HEK293 (cell line): ENCODE results near the gene SCNN1G.

Experiments used
- CTCF ChIA-PET: fragments of 350-600 bp; formaldehyde crosslinking; extraction: SDS; loops from one replicate; lab custom pipeline; 2021; ENCODE audit warnings: antibody characterized with exemption; lab: Yijun Ruan, JAX
- POLR2A ChIA-PET: fragments of 300-600 bp; formaldehyde crosslinking; extraction: SDS; loops from one replicate; lab custom pipeline; 2020; ENCODE audit warnings: antibody characterized with exemption, inconsistent platforms; lab: Yijun Ruan, JAX
- H3K27ac ChIP-seq: fragments of 200-500 bp; sonication (Bioruptor generic); 2 replicates; pipeline ENCODE4 v1.5.1; 2014; ENCODE audit warnings: low read depth, low read length, control low read depth, inconsistent platforms; ENCODE audit errors: extremely low read depth
- H3K36me3 ChIP-seq, 2 experiments: fragments of 200-500 bp in 1 of 2; sonication (Bioruptor generic) in 1 of 2; 1 replicate in 1 of 2; 2 replicates in 1 of 2; pipeline ENCODE4 v1.5.1; 2014 to 2017; ENCODE audit warnings: inconsistent platforms in 2 of 2, low read length in 2 of 2; ENCODE audit not compliant: control insufficient read depth in 2 of 2, insufficient read depth in 1 of 2
- H3K4me1 ChIP-seq: fragments of 200-500 bp; sonication (Bioruptor generic); 2 replicates; pipeline ENCODE4 v1.5.1; 2014; ENCODE audit warnings: mild to moderate bottlenecking, low read length, inconsistent platforms; ENCODE audit not compliant: control insufficient read depth, insufficient read depth
- H3K4me3 ChIP-seq: 2 replicates; pipeline ENCODE4 v1.5.1; 2011; ENCODE audit warnings: low read depth, mild to moderate bottlenecking, control low read depth, low read length, moderate library complexity
- H3K9me3 ChIP-seq: fragments of 200-500 bp; sonication (Bioruptor generic); 2 replicates; pipeline ENCODE4 v1.5.1; 2014; ENCODE audit warnings: low read depth, low read length, inconsistent platforms; ENCODE audit not compliant: control insufficient read depth, insufficient read depth
- HIC1 ChIP-seq: fragments of 450-650 bp; formaldehyde crosslinking; IDR thresholded peaks from 2 replicates; pipeline ENCODE4 v1.5.1; 2016; ENCODE audit warnings: missing biosample characterization, missing genetic modification characterization
- KLF16 ChIP-seq: fragments of 450-650 bp; formaldehyde crosslinking; IDR thresholded peaks from 2 replicates; pipeline ENCODE4 v1.5.1; 2017; ENCODE audit warnings: missing biosample characterization, missing genetic modification characterization
- PRDM2 ChIP-seq: fragments of 450-650 bp; formaldehyde crosslinking; IDR thresholded peaks from 2 replicates; pipeline ENCODE4 v1.5.1; 2016; ENCODE audit warnings: missing biosample characterization, missing genetic modification characterization, borderline replicate concordance
- SCRT1 ChIP-seq: fragments of 450-650 bp; formaldehyde crosslinking; IDR thresholded peaks from 2 replicates; pipeline ENCODE4 v1.5.1; 2016; ENCODE audit warnings: missing biosample characterization, missing genetic modification characterization, borderline replicate concordance
- ZBTB8A ChIP-seq: fragments of 450-650 bp; formaldehyde crosslinking; IDR thresholded peaks from 2 replicates; pipeline ENCODE4 v1.5.1; 2016; ENCODE audit warnings: missing biosample characterization, missing genetic modification characterization
- ZNF362 ChIP-seq: fragments of 450-650 bp; formaldehyde crosslinking; IDR thresholded peaks from 2 replicates; pipeline ENCODE4 v1.5.1; 2016; ENCODE audit warnings: missing biosample characterization, missing genetic modification characterization
- ZNF488 ChIP-seq: fragments of 450-650 bp; formaldehyde crosslinking; IDR thresholded peaks from 2 replicates; pipeline ENCODE4 v1.5.1; 2016; ENCODE audit warnings: missing biosample characterization, missing genetic modification characterization
- ZNF585B ChIP-seq: fragments of 450-650 bp; formaldehyde crosslinking; IDR thresholded peaks from 2 replicates; pipeline ENCODE4 v1.5.1; 2016; ENCODE audit warnings: missing biosample characterization, missing genetic modification characterization
- ZNF658 ChIP-seq: fragments of 450-650 bp; formaldehyde crosslinking; IDR thresholded peaks from 2 replicates; pipeline ENCODE4; 2016; ENCODE audit warnings: missing biosample characterization, missing genetic modification characterization
- ZNF664 ChIP-seq: fragments of 450-650 bp; formaldehyde crosslinking; IDR thresholded peaks from 2 replicates; pipeline ENCODE4 v1.5.1; 2016; ENCODE audit warnings: missing biosample characterization, missing genetic modification characterization
- ZNF76 ChIP-seq: fragments of 450-650 bp; formaldehyde crosslinking; IDR thresholded peaks from 2 replicates; pipeline ENCODE4; 2016; ENCODE audit warnings: low read depth, missing biosample characterization, missing genetic modification characterization, borderline replicate concordance
- TF ChIP-seq, protein P1 (sequence below): fragments of 450-650 bp; formaldehyde crosslinking; IDR thresholded peaks from 2 replicates; pipeline ENCODE4 v1.5.1; 2016; ENCODE audit warnings: missing biosample characterization, missing genetic modification characterization
- TF ChIP-seq, protein P2 (sequence below): IDR thresholded peaks from 2 replicates; pipeline ENCODE4 v1.6.1; 2011; ENCODE audit warnings: mild to moderate bottlenecking, low read depth, low read length, borderline replicate concordance
- TF ChIP-seq, protein P3 (sequence below): fragments of 450-650 bp; formaldehyde crosslinking; IDR thresholded peaks from 2 replicates; pipeline ENCODE4 v1.5.1; 2016; ENCODE audit warnings: missing biosample characterization, missing genetic modification characterization

The SCNN1G gene

DNA sequence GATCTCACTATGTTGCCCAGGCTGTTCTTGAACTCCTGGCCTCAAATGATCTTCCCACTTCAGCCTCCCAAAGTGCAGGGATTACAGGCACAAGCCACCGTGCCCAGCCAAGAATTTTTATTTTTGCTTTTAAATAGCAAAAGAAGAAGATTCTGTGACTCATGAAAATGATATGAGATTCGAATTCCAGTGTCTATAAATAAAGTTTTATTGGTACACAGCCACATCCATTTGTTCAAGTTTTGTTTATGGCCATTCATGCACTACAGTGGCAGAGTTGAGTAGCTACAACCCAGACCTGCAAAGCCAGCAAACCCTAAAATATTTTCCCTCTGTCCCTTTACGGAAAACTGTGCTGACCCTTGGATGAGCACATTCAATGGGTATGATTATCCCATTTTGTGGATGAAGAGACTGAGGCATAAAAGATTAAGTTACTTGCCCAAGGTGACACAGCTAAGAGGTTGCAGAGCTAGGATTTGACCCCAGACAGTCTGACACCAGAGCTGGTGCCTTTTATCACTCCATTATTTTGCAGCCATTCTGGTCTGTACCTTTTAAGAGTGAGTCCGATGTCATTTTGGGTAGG, 34.2 kb downstream of the SCNN1G start:
- TF ChIP-seq ZNF488 (no peak), KLF16 (tag by site-specific recombination) (no peak), ZNF664 (tag by site-specific recombination) (no peak), PRDM2 (tag by site-specific recombination) (no peak), HIC1 (tag by site-specific recombination) (no peak), ZNF76 (tag by site-specific recombination) (no peak), ZBTB8A (tag by site-specific recombination) (no peak)
- TF ChIP-seq, protein P1, sequence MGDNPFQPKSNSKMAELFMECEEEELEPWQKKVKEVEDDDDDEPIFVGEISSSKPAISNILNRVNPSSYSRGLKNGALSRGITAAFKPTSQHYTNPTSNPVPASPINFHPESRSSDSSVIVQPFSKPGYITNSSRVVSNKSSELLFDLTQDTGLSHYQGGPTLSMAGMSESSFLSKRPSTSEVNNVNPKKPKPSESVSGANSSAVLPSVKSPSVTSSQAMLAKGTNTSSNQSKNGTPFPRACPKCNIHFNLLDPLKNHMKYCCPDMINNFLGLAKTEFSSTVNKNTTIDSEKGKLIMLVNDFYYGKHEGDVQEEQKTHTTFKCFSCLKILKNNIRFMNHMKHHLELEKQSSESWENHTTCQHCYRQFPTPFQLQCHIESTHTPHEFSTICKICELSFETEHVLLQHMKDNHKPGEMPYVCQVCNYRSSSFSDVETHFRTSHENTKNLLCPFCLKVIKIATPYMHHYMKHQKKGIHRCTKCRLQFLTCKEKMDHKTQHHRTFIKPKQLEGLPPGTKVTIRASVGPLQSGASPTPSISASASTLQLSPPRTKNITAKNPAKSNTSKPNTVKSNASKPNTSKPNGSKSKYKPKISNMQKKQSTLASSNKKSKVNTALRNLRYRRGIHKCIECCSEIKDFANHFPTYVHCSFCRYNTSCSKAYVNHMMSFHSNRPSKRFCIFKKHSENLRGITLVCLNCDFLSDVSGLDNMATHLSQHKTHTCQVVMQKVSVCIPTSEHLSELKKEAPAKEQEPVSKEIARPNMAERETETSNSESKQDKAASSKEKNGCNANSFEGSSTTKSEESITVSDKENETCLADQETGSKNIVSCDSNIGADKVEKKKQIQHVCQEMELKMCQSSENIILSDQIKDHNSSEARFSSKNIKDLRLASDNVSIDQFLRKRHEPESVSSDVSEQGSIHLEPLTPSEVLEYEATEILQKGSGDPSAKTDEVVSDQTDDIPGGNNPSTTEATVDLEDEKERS (tag by site-specific recombination), result no peak
- TF ChIP-seq, protein P2, sequence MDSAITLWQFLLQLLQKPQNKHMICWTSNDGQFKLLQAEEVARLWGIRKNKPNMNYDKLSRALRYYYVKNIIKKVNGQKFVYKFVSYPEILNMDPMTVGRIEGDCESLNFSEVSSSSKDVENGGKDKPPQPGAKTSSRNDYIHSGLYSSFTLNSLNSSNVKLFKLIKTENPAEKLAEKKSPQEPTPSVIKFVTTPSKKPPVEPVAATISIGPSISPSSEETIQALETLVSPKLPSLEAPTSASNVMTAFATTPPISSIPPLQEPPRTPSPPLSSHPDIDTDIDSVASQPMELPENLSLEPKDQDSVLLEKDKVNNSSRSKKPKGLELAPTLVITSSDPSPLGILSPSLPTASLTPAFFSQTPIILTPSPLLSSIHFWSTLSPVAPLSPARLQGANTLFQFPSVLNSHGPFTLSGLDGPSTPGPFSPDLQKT, result no peak
- TF ChIP-seq, all 188 proteins: peak for 0
- H3K27ac ChIP-seq, result no peak overlapping the region
- ChIA-PET POLR2A (no interaction called here), CTCF (interaction anchor here (2.3 kb wide), 1 partner anchor 219 kb away, joined by 10 read pairs; no protein-coding TSS in a partner anchor)
- H3K4me1 ChIP-seq, result no peaks in the 10 kb centered on the region
- H3K4me3 ChIP-seq, result no peak overlapping the region
- H3K9me3 ChIP-seq, result no peaks in the 10 kb centered on the region
- H3K36me3 ChIP-seq, result no peaks in the 10 kb centered on the region

DNA sequence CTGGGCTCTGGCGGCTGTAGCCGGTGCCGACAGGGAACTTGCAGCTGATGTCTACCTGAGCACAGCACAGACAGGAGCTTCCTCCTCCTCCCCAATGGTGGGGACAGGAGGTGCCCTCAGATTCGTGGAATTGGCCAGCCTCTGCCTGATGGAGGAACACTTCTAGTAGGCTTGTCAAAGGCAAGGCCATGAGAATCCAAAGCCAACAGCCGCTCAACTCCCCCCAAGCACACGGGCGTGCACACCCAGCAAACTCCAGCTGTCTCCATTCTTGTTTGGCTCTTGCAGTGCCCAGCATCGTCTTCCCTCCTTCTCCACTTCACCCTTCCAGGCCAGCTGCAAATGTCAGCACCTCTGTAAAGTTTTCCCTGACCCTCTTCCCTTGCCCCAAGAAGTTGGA, 35.1 kb downstream of the SCNN1G start:
- H3K27ac ChIP-seq, result no peak overlapping the region
- no peak overlapping the region for H3K4me3 ChIP-seq
- H3K36me3 ChIP-seq, result no peaks in the 10 kb centered on the region
- ChIA-PET CTCF (interaction anchor here (0.7 to 2.3 kb wide), 2 partner anchors 100 to 218 kb away, joined by 3 to 10 read pairs; no protein-coding TSS in a partner anchor), POLR2A (no interaction called here)
- H3K4me1 ChIP-seq, result no peaks in the 10 kb centered on the region
- no peaks in the 10 kb centered on the region for H3K9me3 ChIP-seq
- TF ChIP-seq, protein P3, sequence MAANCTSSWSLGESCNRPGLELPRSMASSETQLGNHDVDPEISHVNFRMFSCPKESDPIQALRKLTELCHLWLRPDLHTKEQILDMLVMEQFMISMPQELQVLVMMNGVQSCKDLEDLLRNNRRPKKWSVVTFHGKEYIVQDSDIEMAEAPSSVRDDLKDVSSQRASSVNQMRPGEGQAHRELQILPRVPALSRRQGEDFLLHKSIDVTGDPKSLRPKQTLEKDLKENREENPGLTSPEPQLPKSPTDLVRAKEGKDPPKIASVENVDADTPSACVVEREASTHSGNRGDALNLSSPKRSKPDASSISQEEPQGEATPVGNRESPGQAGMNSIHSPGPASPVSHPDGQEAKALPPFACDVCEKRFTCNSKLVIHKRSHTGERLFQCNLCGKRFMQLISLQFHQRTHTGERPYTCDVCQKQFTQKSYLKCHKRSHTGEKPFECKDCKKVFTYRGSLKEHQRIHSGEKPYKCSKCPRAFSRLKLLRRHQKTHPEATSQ, result no peak
- TF ChIP-seq ZNF658 (tag by site-specific recombination), result no peak
- no peak for TF ChIP-seq ZNF585B (tag by site-specific recombination)
- TF ChIP-seq SCRT1 (tag by site-specific recombination), result no peak
- no peak for TF ChIP-seq ZNF362 (tag by site-specific recombination)
